Measurements from ENCODE around the gene JAG1.

DNA sequence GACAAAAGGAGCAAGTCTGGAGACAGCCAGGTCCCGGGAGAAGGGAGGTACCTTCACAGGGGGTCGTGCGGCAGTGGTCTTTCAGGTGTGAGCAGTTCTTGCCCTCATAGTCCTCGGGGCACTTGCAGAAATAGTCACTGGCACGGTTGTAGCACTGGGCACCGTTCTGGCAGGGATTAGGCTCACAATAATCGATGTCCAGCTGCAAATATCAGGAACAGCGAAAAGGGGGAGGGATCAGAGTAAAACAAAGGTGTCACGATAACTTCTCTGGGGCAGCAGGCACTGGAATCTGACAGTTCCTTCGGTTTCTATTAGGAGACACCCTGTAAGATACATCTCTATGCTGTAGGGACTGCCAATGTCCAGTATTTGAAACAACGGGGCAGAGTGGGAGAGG is 25.9 kb downstream of the JAG1 start:
- TF ChIP-seq, protein P1, sequence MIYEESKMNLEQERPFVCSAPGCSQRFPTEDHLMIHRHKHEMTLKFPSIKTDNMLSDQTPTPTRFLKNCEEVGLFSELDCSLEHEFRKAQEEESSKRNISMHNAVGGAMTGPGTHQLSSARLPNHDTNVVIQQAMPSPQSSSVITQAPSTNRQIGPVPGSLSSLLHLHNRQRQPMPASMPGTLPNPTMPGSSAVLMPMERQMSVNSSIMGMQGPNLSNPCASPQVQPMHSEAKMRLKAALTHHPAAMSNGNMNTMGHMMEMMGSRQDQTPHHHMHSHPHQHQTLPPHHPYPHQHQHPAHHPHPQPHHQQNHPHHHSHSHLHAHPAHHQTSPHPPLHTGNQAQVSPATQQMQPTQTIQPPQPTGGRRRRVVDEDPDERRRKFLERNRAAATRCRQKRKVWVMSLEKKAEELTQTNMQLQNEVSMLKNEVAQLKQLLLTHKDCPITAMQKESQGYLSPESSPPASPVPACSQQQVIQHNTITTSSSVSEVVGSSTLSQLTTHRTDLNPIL (CRISPR knock-in tag; IDR thresholded peaks at IDR 0.05; ENCODE audit: low read depth), result no peak
- no peak for TF ChIP-seq ZNF565 (CRISPR knock-in tag; conservative IDR thresholded peaks at IDR 0.05; ENCODE audit: low read depth)
- TF ChIP-seq, protein P2, sequence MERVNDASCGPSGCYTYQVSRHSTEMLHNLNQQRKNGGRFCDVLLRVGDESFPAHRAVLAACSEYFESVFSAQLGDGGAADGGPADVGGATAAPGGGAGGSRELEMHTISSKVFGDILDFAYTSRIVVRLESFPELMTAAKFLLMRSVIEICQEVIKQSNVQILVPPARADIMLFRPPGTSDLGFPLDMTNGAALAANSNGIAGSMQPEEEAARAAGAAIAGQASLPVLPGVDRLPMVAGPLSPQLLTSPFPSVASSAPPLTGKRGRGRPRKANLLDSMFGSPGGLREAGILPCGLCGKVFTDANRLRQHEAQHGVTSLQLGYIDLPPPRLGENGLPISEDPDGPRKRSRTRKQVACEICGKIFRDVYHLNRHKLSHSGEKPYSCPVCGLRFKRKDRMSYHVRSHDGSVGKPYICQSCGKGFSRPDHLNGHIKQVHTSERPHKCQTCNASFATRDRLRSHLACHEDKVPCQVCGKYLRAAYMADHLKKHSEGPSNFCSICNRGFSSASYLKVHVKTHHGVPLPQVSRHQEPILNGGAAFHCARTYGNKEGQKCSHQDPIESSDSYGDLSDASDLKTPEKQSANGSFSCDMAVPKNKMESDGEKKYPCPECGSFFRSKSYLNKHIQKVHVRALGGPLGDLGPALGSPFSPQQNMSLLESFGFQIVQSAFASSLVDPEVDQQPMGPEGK (CRISPR knock-in tag; IDR thresholded peaks at IDR 0.05; ENCODE audit: borderline replicate concordance), result no peak
- TF ChIP-seq CSDC2 (CRISPR knock-in tag; IDR thresholded peaks at IDR 0.05), result no peak
- TF ChIP-seq ZNF8 (CRISPR knock-in tag; IDR thresholded peaks at IDR 0.05), result no peak
- no peak for TF ChIP-seq ZFP30 (CRISPR knock-in tag; IDR thresholded peaks at IDR 0.05)
- no peak for TF ChIP-seq RARB (CRISPR knock-in tag; IDR thresholded peaks at IDR 0.05)
- no peak for TF ChIP-seq GLIS3 (CRISPR knock-in tag; IDR thresholded peaks at IDR 0.05)
- TF ChIP-seq ZFP3 (CRISPR knock-in tag; IDR thresholded peaks at IDR 0.05), result no peak
- no peak for TF ChIP-seq ARNTL (CRISPR knock-in tag; IDR thresholded peaks at IDR 0.05; ENCODE audit: borderline replicate concordance, low read depth)
- TF ChIP-seq, protein P3, sequence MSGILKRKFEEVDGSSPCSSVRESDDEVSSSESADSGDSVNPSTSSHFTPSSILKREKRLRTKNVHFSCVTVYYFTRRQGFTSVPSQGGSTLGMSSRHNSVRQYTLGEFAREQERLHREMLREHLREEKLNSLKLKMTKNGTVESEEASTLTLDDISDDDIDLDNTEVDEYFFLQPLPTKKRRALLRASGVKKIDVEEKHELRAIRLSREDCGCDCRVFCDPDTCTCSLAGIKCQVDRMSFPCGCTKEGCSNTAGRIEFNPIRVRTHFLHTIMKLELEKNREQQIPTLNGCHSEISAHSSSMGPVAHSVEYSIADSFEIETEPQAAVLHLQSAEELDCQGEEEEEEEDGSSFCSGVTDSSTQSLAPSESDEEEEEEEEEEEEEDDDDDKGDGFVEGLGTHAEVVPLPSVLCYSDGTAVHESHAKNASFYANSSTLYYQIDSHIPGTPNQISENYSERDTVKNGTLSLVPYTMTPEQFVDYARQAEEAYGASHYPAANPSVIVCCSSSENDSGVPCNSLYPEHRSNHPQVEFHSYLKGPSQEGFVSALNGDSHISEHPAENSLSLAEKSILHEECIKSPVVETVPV (CRISPR knock-in tag; IDR thresholded peaks at IDR 0.05), result no peak
- no peak for TF ChIP-seq OSR1 (CRISPR knock-in tag; IDR thresholded peaks at IDR 0.05)
- TF ChIP-seq PPARA (CRISPR knock-in tag; IDR thresholded peaks at IDR 0.05; ENCODE audit: borderline replicate concordance), result no peak
- no peak for TF ChIP-seq SNAI2 (CRISPR knock-in tag; IDR thresholded peaks at IDR 0.05)
